OCI-LY1 (cell line): ENCODE measurements around the gene TIMM44.

Experiments used
- H2AFZ ChIP-seq: fragments of 200-600 bp; sonication (generic), shearing (Covaris generic); 2 replicates; pipeline ENCODE4 v1.6.0; 2014; ENCODE audit warnings: antibody characterized with exemption, mild to moderate bottlenecking, low read length
- H3F3A ChIP-seq: fragments of 200-600 bp; sonication (generic), shearing (Covaris generic); 2 replicates; pipeline ENCODE4 v1.6.0; 2014; ENCODE audit warnings: mild to moderate bottlenecking, antibody characterized with exemption, low read length, moderate library complexity; ENCODE audit not compliant: insufficient read depth
- H3K27ac ChIP-seq: fragments of 200-600 bp; sonication (generic); 2 replicates; pipeline ENCODE4 v1.5.1; 2014; ENCODE audit warnings: low read length, mixed run types, mild to moderate bottlenecking, low read depth; ENCODE audit not compliant: poor library complexity, severe bottlenecking
- H3K27me3 ChIP-seq: fragments of 200-600 bp; sonication (generic); 2 replicates; pipeline ENCODE4 v1.6.0; 2014; ENCODE audit warnings: antibody characterized with exemption, mild to moderate bottlenecking, low read length, moderate library complexity; ENCODE audit not compliant: insufficient read depth
- H3K36me3 ChIP-seq: fragments of 200-600 bp; sonication (generic); 2 replicates; pipeline ENCODE4 v1.6.1; 2014; ENCODE audit warnings: mild to moderate bottlenecking, antibody characterized with exemption, low read length, moderate library complexity, mixed read lengths; ENCODE audit not compliant: insufficient read depth
- H3K4me1 ChIP-seq: fragments of 200-600 bp; sonication (generic); 2 replicates; pipeline ENCODE4 v1.5.1; 2014; ENCODE audit warnings: mild to moderate bottlenecking, low read length, moderate library complexity; ENCODE audit not compliant: insufficient read depth, severe bottlenecking
- H3K4me2 ChIP-seq: fragments of 200-600 bp; sonication (generic), shearing (Covaris generic); 2 replicates; pipeline ENCODE4 v1.6.1; 2014; ENCODE audit warnings: low read length
- H3K4me3 ChIP-seq: fragments of 200-600 bp; sonication (generic); 2 replicates; pipeline ENCODE4 v1.5.1; 2014; ENCODE audit warnings: low read length, low read depth, mild to moderate bottlenecking, mixed read lengths; ENCODE audit not compliant: poor library complexity, severe bottlenecking
- H3K79me2 ChIP-seq: fragments of 200-600 bp; shearing (Covaris generic); 2 replicates; pipeline ENCODE4 v1.6.1; 2016; ENCODE audit warnings: mixed run types, low read length, mixed read lengths; ENCODE audit not compliant: insufficient read depth
- H3K9ac ChIP-seq: fragments of 200-600 bp; sonication (generic), shearing (Covaris generic); 2 replicates; pipeline ENCODE4 v1.6.1; 2014; ENCODE audit warnings: mild to moderate bottlenecking, low read length, mixed read lengths
- H3K9me2 ChIP-seq: fragments of 200-600 bp; sonication (generic), shearing (Covaris generic); 2 replicates; pipeline ENCODE4 v1.6.1; 2014; ENCODE audit warnings: low read depth, mild to moderate bottlenecking, low read length, mixed read lengths
- H3K9me3 ChIP-seq: fragments of 200-600 bp; shearing (Covaris generic); 2 replicates; pipeline ENCODE4 v1.6.1; 2014; ENCODE audit warnings: low read length, mixed read lengths
- H4K20me1 ChIP-seq: fragments of 200-600 bp; sonication (generic), shearing (Covaris generic); 2 replicates; pipeline ENCODE4 v1.6.0; 2016; ENCODE audit warnings: mild to moderate bottlenecking, low read length; ENCODE audit not compliant: insufficient read depth
- EZH2 ChIP-seq: fragments of 200-600 bp; sonication (generic), shearing (Covaris generic); IDR thresholded peaks from 2 replicates; pipeline ENCODE4 v1.8.0; 2017; ENCODE audit warnings: borderline replicate concordance, mixed run types, mild to moderate bottlenecking, antibody characterized with exemption, low read length, moderate library complexity, mixed read lengths
- TF ChIP-seq, protein P1 (sequence below): fragments of 200-600 bp; sonication (generic), shearing (Covaris generic); IDR thresholded peaks from 2 replicates; pipeline ENCODE4 v1.5.1; 2017; ENCODE audit warnings: mild to moderate bottlenecking, antibody characterized with exemption, low read length, moderate library complexity, mixed read lengths

TIMM44 gene

DNA sequence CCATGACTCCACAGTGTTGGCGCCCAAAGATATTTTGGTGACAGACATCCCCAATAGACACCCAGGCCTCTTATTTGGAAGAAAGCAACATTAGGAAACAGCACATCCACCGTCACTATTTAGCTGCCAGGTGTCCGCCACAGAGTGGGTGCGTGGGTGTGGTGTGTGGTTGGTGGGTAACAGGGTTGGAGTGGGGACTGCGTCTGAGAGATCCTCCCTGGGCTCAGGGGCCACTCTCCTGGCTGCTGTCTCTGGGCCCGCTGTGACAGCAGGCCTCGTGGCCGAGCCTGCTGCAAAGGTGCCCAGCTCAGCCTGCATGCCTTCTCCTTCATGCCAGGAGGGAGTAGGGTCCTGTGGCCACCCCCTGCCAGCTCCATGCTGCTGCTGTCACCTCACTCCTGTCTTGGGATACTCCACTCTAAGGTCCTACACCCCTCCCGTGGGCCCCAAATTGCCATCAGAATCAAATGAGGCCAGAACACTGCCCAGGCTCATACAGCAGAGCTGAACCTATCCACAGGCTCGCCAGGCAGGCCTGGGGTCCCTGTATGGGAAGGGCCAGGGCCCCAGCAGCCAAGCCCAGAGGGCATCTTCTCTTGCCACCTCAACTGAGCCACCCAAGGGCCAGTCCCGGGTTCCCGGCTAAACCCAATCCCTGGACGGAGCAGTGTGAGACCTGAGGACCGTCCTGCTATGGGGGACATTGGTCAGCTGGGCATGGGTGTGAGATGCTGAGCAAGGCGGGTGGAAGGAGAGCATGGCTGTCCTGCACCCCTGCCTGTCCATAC is 24.7 kb upstream of the TIMM44 start:
- H2AFZ ChIP-seq, result no peak overlapping the region

DNA sequence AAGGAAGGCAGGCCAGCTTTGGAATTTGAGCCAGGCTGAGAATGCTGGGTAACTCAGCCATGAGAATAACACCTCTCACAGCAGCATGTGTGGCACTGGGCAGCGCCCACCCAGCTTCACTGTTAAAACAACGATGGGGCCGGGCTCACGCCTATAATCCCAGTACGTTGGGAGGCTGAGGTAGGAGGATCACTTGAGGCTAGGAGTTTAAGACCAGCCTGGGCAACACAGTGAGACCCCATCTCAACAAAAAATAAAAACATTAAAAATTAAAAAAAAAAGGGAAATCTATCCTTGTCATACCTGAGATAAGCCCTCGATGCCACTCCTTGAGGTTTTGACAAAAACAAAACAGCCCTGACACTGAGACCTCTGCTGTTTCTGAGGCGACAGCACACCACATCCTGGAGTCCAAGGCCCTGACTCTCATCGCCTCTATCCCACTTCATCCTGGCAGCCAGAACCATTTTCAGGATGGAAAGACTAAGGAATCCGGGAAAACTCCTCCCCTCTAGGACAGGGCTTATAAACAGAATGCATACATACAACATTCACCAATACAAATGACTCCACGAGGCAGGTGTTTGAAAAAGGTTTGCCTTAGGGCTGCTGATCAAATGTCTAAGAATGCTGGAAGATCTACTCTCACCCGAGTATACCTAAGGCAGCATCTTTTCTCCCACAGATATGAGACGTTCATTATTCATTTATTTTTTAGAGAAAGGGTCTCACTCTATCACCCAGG is 22.6 kb upstream of the TIMM44 start:
- Histone ChIP-seq H4K20me1 (no peaks in the 10 kb centered on the region), H3K79me2 (no peaks in the 10 kb centered on the region), H2AFZ (no peak overlapping the region), H3K4me2 (no peak overlapping the region), H3K36me3 (peaks cover 90% of the 10 kb centered on the region), H3K4me1 (no peaks in the 10 kb centered on the region), H3K9ac (no peak overlapping the region), H3K9me3 (no peaks in the 10 kb centered on the region), H3K27ac (no peak overlapping the region), H3K9me2 (no peaks in the 10 kb centered on the region), H3K4me3 (no peak overlapping the region), H3F3A (no peaks in the 10 kb centered on the region), H3K27me3 (no peaks in the 10 kb centered on the region)
- TF ChIP-seq, protein P1, sequence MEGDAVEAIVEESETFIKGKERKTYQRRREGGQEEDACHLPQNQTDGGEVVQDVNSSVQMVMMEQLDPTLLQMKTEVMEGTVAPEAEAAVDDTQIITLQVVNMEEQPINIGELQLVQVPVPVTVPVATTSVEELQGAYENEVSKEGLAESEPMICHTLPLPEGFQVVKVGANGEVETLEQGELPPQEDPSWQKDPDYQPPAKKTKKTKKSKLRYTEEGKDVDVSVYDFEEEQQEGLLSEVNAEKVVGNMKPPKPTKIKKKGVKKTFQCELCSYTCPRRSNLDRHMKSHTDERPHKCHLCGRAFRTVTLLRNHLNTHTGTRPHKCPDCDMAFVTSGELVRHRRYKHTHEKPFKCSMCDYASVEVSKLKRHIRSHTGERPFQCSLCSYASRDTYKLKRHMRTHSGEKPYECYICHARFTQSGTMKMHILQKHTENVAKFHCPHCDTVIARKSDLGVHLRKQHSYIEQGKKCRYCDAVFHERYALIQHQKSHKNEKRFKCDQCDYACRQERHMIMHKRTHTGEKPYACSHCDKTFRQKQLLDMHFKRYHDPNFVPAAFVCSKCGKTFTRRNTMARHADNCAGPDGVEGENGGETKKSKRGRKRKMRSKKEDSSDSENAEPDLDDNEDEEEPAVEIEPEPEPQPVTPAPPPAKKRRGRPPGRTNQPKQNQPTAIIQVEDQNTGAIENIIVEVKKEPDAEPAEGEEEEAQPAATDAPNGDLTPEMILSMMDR, result no peak
- TF ChIP-seq EZH2, result no peak

More for the DNA sequence above, 24.7 kb upstream of the TIMM44 start:
- Histone ChIP-seq H3K4me1 (no peaks in the 10 kb centered on the region), H4K20me1 (no peaks in the 10 kb centered on the region), H3F3A (no peaks in the 10 kb centered on the region), H3K4me3 (no peak overlapping the region), H3K27ac (no peak overlapping the region), H3K9ac (no peak overlapping the region), H3K36me3 (peaks cover 74% of the 10 kb centered on the region), H3K4me2 (no peak overlapping the region), H3K9me3 (no peaks in the 10 kb centered on the region), H3K79me2 (no peaks in the 10 kb centered on the region), H3K9me2 (no peaks in the 10 kb centered on the region), H3K27me3 (no peaks in the 10 kb centered on the region)
- TF ChIP-seq, protein P1, result no peak
- no peak for TF ChIP-seq EZH2

DNA sequence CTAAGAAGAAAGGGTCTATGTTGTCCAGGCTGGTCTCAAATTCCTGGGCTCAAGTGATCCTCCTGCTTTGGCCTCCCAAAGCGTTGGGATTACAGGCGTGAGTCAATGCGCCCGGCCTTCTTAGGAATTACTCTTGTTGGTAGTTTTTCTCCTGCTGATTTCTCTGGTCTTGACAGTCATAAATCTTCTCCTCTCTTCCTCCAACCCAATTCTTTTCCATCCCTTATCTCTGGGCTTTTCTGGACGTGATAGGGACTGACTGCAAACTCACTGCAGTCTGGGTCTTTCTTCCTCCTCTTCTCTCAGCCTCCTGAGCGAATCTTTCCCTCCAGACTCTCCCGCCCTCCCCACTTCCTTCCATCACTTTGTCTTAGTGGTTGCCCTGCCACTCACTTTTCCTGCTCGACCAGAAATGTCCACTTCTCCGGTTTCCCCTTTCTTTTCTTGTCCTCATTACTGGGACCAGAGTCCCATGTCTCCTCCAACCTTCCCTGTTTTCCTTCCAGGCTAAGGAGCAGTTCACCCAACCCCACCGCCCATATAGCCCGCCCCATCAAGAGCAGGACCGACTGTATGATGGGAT is 21.9 kb upstream of the TIMM44 start:
- Histone ChIP-seq H3K9ac (no peak overlapping the region), H3K79me2 (no peaks in the 10 kb centered on the region), H4K20me1 (no peaks in the 10 kb centered on the region), H3F3A (no peaks in the 10 kb centered on the region), H3K9me2 (no peaks in the 10 kb centered on the region), H3K36me3 (peaks cover 94% of the 10 kb centered on the region), H3K27ac (no peak overlapping the region), H3K9me3 (no peaks in the 10 kb centered on the region), H3K4me1 (no peaks in the 10 kb centered on the region), H2AFZ (no peak overlapping the region), H3K4me2 (no peak overlapping the region), H3K4me3 (no peak overlapping the region), H3K27me3 (no peaks in the 10 kb centered on the region)
- TF ChIP-seq EZH2, result no peak
- TF ChIP-seq, protein P1, result no peak
